SK-N-SH treated with all-trans-retinoic acid at 6 μM for 48 hours (cell line): Measurements from ENCODE around the gene ATP5PD.

Experiments
- CREB5 ChIP-seq: fragments of 250-450 bp; sonication (Bioruptor Pico); IDR thresholded peaks from 2 replicates; pipeline ENCODE4 v1.5.1; 2020; ENCODE audit warnings: low read depth, mild to moderate bottlenecking, moderate library complexity
- POU6F1 ChIP-seq: fragments of 250-450 bp; sonication (Bioruptor Pico); IDR thresholded peaks from 2 replicates; pipeline ENCODE4 v1.8.0; 2021; ENCODE audit warnings: low read depth, mild to moderate bottlenecking, moderate library complexity, borderline replicate concordance
- RARB ChIP-seq: fragments of 250-450 bp; sonication (Bioruptor Pico); IDR thresholded peaks from 2 replicates; pipeline ENCODE4 v1.8.0; 2021; ENCODE audit warnings: mild to moderate bottlenecking, moderate library complexity
- SNAI2 ChIP-seq: fragments of 250-450 bp; sonication (Bioruptor Pico); IDR thresholded peaks from 2 replicates; pipeline ENCODE4 v1.5.0; 2020; ENCODE audit warnings: mild to moderate bottlenecking, moderate library complexity
- ZFP30 ChIP-seq: fragments of 450-650 bp; formaldehyde crosslinking; IDR thresholded peaks from 2 replicates; pipeline ENCODE4 v1.5.0; 2022; ENCODE audit warnings: mild to moderate bottlenecking, moderate library complexity

GRCh38 chr17:75088465-75089417, 42.0 kb upstream of the ATP5PD start:
- TF ChIP-seq CREB5 (CRISPR knock-in tag), result no peak
- TF ChIP-seq POU6F1 (CRISPR knock-in tag), result no peak
- TF ChIP-seq ZFP30 (CRISPR knock-in tag), result no peak
- no peak for TF ChIP-seq SNAI2 (CRISPR knock-in tag)
- TF ChIP-seq RARB (CRISPR knock-in tag), result no peak
